ENCODE measurements around the gene SELPLG. TPM values are rescaled to one million over a fixed set of nuclear protein-coding genes. Genes with fewer than 3 reads are reported as not detected.

SELPLG gene
- total RNA-seq, 1 donor from 2014 or later: 1.6 TPM

- no peak for DNase-seq (ENCODE audit: low spot score)
- no peak for TF ChIP-seq CTCF (IDR thresholded peaks at IDR 0.05; ENCODE audit: unreplicated experiment)
- Mint-ChIP-seq H3K4me1 (ENCODE audit: unreplicated experiment) (no peaks in the 10 kb centered on the region), H3K36me3 (ENCODE audit: low read depth, unreplicated experiment) (no peaks in the 10 kb centered on the region), H3K9me3 (ENCODE audit: unreplicated experiment) (no peaks in the 10 kb centered on the region), H3K27ac (ENCODE audit: unreplicated experiment) (no peak overlapping the region), H3K27me3 (ENCODE audit: unreplicated experiment) (peaks cover 4% of the 10 kb centered on the region), H3K4me3 (ENCODE audit: unreplicated experiment) (no peak overlapping the region)
These were observed 35.0 kb downstream of the SELPLG start for GRCh38 chr12:108598553-108599250.

- TF ChIP-seq CTCF (IDR thresholded peaks at IDR 0.05; ENCODE audit: unreplicated experiment): no peak
- H3K4me3 Mint-ChIP-seq (ENCODE audit: unreplicated experiment): no peak within 1 kb of the TSS
These were observed 35.9 kb downstream of the SELPLG start, which contains the start of gene TMEM119 for GRCh38 chr12:108597559-108598471. Gene TMEM119, minus strand, starts transcription at chr12:108598084. Its CDS starts 5,701 bp downstream, at chr12:108592383.

GRCh38 chr12:108596854-108597558 is 36.7 kb downstream of the SELPLG start:
- no peaks in the 10 kb centered on the region for H3K36me3 Mint-ChIP-seq (ENCODE audit: low read depth, unreplicated experiment)
- no peak overlapping the region for H3K27ac Mint-ChIP-seq (ENCODE audit: unreplicated experiment)
- H3K4me1 Mint-ChIP-seq (ENCODE audit: unreplicated experiment): no peaks in the 10 kb centered on the region
- no peaks in the 10 kb centered on the region for H3K9me3 Mint-ChIP-seq (ENCODE audit: unreplicated experiment)
- H3K4me3 Mint-ChIP-seq (ENCODE audit: unreplicated experiment): no peak overlapping the region
- peaks cover 4% of the 10 kb centered on the region for H3K27me3 Mint-ChIP-seq (ENCODE audit: unreplicated experiment)
- TF ChIP-seq CTCF (IDR thresholded peaks at IDR 0.05; ENCODE audit: unreplicated experiment): no peak
- no peak for DNase-seq (ENCODE audit: low spot score)

More at GRCh38 chr12:108597559-108598471, 35.9 kb downstream of the SELPLG start, which contains the start of gene TMEM119:
- no peak within 1 kb of the TSS for H3K27ac Mint-ChIP-seq (ENCODE audit: unreplicated experiment)
- DNase-seq (ENCODE audit: low spot score): no peak
- H3K4me1 Mint-ChIP-seq (ENCODE audit: unreplicated experiment): no peaks in the 10 kb centered on the region
- H3K27me3 Mint-ChIP-seq (ENCODE audit: unreplicated experiment): peaks cover 4% of the 10 kb centered on the region
- no peaks in the 10 kb centered on the region for H3K36me3 Mint-ChIP-seq (ENCODE audit: low read depth, unreplicated experiment)
- H3K9me3 Mint-ChIP-seq (ENCODE audit: unreplicated experiment): no peaks in the 10 kb centered on the region

- Mint-ChIP-seq H3K4me1 (ENCODE audit: unreplicated experiment) (peaks cover under 1% of the 10 kb centered on the region), H3K36me3 (ENCODE audit: low read depth, unreplicated experiment) (no peaks in the 10 kb centered on the region), H3K9me3 (ENCODE audit: unreplicated experiment) (no peaks in the 10 kb centered on the region), H3K4me3 (ENCODE audit: unreplicated experiment) (no peak overlapping the region), H3K27ac (ENCODE audit: unreplicated experiment) (no peak overlapping the region), H3K27me3 (ENCODE audit: unreplicated experiment) (peaks cover 6% of the 10 kb centered on the region)
- TF ChIP-seq CTCF (IDR thresholded peaks at IDR 0.05; ENCODE audit: unreplicated experiment): no peak
- no peak for DNase-seq (ENCODE audit: low spot score)
These were observed 37.7 kb downstream of the SELPLG start for GRCh38 chr12:108595711-108596647.

All from endothelial cell (in vitro differentiated cells).